WTC11 (cell line): Measurements from ENCODE around the gene RGS7. TPM values are rescaled to one million over a fixed set of nuclear protein-coding genes. Genes with fewer than 3 reads are reported as not detected.
"Not testable (repeated sequence)": the region's sequence is repeated elsewhere in the genome, so short reads cannot be mapped to it uniquely, and the experiment has no call there.

Experiments
- ATAC-seq: fragments of 200-7000 bp; cut with Tn5 transposase; 2 replicates; pipeline ENCODE4 v1.10.0; 2021; ENCODE audit warnings: mild to moderate bottlenecking, moderate library complexity
- CTCF ChIA-PET: fragments of 300-600 bp; sonication (Branson Sonifier 250); formaldehyde crosslinking; loops from one replicate; lab custom pipeline; 2021; ENCODE audit warnings: antibody characterized with exemption; lab: Charles Lee
- POLR2A ChIA-PET: fragments of 350-600 bp; sonication (Branson Sonifier 250); formaldehyde crosslinking; loops from one replicate; lab custom pipeline; 2021; ENCODE audit warnings: antibody characterized with exemption; lab: Charles Lee
- DNase-seq: peaks from one replicate; pipeline ENCODE4 v3.0.0; 2021; ENCODE audit warnings: low spot score
- H3K27ac Mint-ChIP-seq: 2 replicates; pipeline ENCODE4 v1.8.0; 2021; ENCODE audit warnings: mixed read lengths
- H3K27me3 Mint-ChIP-seq: 2 replicates; pipeline ENCODE4 v1.8.0; 2021; ENCODE audit warnings: low read depth, mild to moderate bottlenecking, moderate library complexity, mixed read lengths
- H3K36me3 Mint-ChIP-seq: 2 replicates; pipeline ENCODE4 v1.8.0; 2021; ENCODE audit warnings: mixed read lengths
- H3K4me1 Mint-ChIP-seq: 2 replicates; pipeline ENCODE4 v1.8.0; 2022; ENCODE audit warnings: mixed read lengths
- H3K4me3 Mint-ChIP-seq: 2 replicates; pipeline ENCODE4 v1.8.0; 2021; ENCODE audit warnings: mild to moderate bottlenecking, moderate library complexity, mixed read lengths
- H3K9me3 Mint-ChIP-seq: 2 replicates; pipeline ENCODE4 v1.8.0; 2021; ENCODE audit warnings: mixed read lengths
- E2F1 ChIP-seq: sonication (generic); formaldehyde crosslinking; IDR thresholded peaks from 2 replicates; pipeline ENCODE4 v1.8.0; 2022; ENCODE audit warnings: mild to moderate bottlenecking, missing genetic modification reagents
- FOXP4 ChIP-seq: sonication (generic); formaldehyde crosslinking; IDR thresholded peaks from 2 replicates; pipeline ENCODE4 v1.8.0; 2022; ENCODE audit warnings: mild to moderate bottlenecking, missing genetic modification reagents
- HMGXB4 ChIP-seq: sonication (generic); formaldehyde crosslinking; IDR thresholded peaks from 2 replicates; pipeline ENCODE4 v1.8.1; 2023; ENCODE audit warnings: mild to moderate bottlenecking, moderate library complexity, missing genetic modification reagents
- JAZF1 ChIP-seq: fragments of 250-450 bp; sonication (Bioruptor Pico); IDR thresholded peaks from 2 replicates; pipeline ENCODE4 v1.9.0; 2021; ENCODE audit warnings: moderate library complexity, mild to moderate bottlenecking, inconsistent platforms
- JUN ChIP-seq: sonication (generic); formaldehyde crosslinking; IDR thresholded peaks from 2 replicates; pipeline ENCODE4 v1.8.0; 2023; ENCODE audit warnings: mild to moderate bottlenecking, missing genetic modification reagents
- MLX ChIP-seq: sonication (generic); formaldehyde crosslinking; IDR thresholded peaks from 2 replicates; pipeline ENCODE4 v1.8.1; 2023; ENCODE audit warnings: mild to moderate bottlenecking, missing genetic modification reagents, moderate library complexity
- MYBL2 ChIP-seq: sonication (generic); formaldehyde crosslinking; IDR thresholded peaks from 2 replicates; pipeline ENCODE4 v1.8.1; 2023; ENCODE audit warnings: mild to moderate bottlenecking, moderate library complexity, missing genetic modification reagents
- NFE2L1 ChIP-seq: sonication (generic); formaldehyde crosslinking; IDR thresholded peaks from 2 replicates; pipeline ENCODE4 v1.8.1; 2023; ENCODE audit warnings: missing genetic modification reagents
- OVOL2 ChIP-seq: fragments of 250-450 bp; sonication (Bioruptor Pico); IDR thresholded peaks from 2 replicates; pipeline ENCODE4 v1.9.0; 2021; ENCODE audit warnings: mild to moderate bottlenecking, borderline replicate concordance
- RELA ChIP-seq: sonication (generic); formaldehyde crosslinking; IDR thresholded peaks from 2 replicates; pipeline ENCODE4 v1.8.1; 2022; ENCODE audit warnings: missing genetic modification reagents, mild to moderate bottlenecking, borderline replicate concordance
- RORB ChIP-seq: fragments of 250-450 bp; sonication (Bioruptor Pico); IDR thresholded peaks from 2 replicates; pipeline ENCODE4 v1.9.0; 2021; ENCODE audit warnings: mild to moderate bottlenecking
- SMAD4 ChIP-seq: sonication (generic); formaldehyde crosslinking; IDR thresholded peaks from 2 replicates; pipeline ENCODE4 v1.8.0; 2022; ENCODE audit warnings: mild to moderate bottlenecking, missing genetic modification reagents
- SOX15 ChIP-seq: fragments of 250-450 bp; sonication (Bioruptor Pico); IDR thresholded peaks from 2 replicates; pipeline ENCODE4 v1.9.0; 2021; ENCODE audit warnings: mild to moderate bottlenecking
- TP53 ChIP-seq: sonication (generic); formaldehyde crosslinking; IDR thresholded peaks from 2 replicates; pipeline ENCODE4 v1.8.1; 2023; ENCODE audit warnings: mild to moderate bottlenecking, missing genetic modification reagents
- ZNF121 ChIP-seq: sonication (generic); formaldehyde crosslinking; IDR thresholded peaks from 2 replicates; pipeline ENCODE4 v1.8.0; 2023; ENCODE audit warnings: missing genetic modification reagents
- ZNF138 ChIP-seq: sonication (generic); formaldehyde crosslinking; conservative IDR thresholded peaks from 2 replicates; pipeline ENCODE4 v1.8.1; 2022; ENCODE audit warnings: mild to moderate bottlenecking, moderate library complexity, missing genetic modification reagents
- ZNF281 ChIP-seq: sonication (generic); formaldehyde crosslinking; IDR thresholded peaks from 2 replicates; pipeline ENCODE4 v1.8.0; 2023; ENCODE audit warnings: mild to moderate bottlenecking, missing genetic modification reagents
- ZNF423 ChIP-seq: fragments of 250-450 bp; sonication (Bioruptor Pico); IDR thresholded peaks from 2 replicates; pipeline ENCODE4 v2.1.2; 2022; ENCODE audit warnings: mild to moderate bottlenecking, moderate library complexity
- ZSCAN18 ChIP-seq: fragments of 250-450 bp; sonication (Bioruptor Pico); IDR thresholded peaks from 2 replicates; pipeline ENCODE4 v2.1.2; 2022; ENCODE audit warnings: mild to moderate bottlenecking, moderate library complexity
- total RNA-seq: library from RNA; stranded (reverse); gene quantifications from 3 replicates; pipeline ENCODE4 v1.2.3, GENCODE V29; 2021

The RGS7 gene
- total RNA-seq, 1 experiment from 2014 or later, result 1.2 TPM

- TF ChIP-seq TP53, result no peak
- TF ChIP-seq RELA, result no peak
Observed at GRCh38 chr1:240883490-240883889, 473.5 kb downstream of the RGS7 start (continued).

GRCh38 chr1:240882656-240883308, 474.2 kb downstream of the RGS7 start:
- H3K27me3 Mint-ChIP-seq, H3K36me3 Mint-ChIP-seq, POLR2A ChIA-PET, H3K27ac Mint-ChIP-seq, ATAC-seq, H3K4me1 Mint-ChIP-seq, DNase-seq, CTCF ChIA-PET, H3K4me3 Mint-ChIP-seq: not testable (repeated sequence)
- H3K9me3 Mint-ChIP-seq, result peaks cover 10% of the 10 kb centered on the region

GRCh38 chr1:240878631-240879030, 478.4 kb downstream of the RGS7 start:
- POLR2A ChIA-PET, result no interaction called here
- H3K27me3 Mint-ChIP-seq, result no peaks in the 10 kb centered on the region
- CTCF ChIA-PET, result interaction anchor here (1.7 kb wide), 1 partner anchor 9 kb away, joined by 5 read pairs; no protein-coding TSS in a partner anchor
- H3K4me3 Mint-ChIP-seq, result no peak overlapping the region
- H3K9me3 Mint-ChIP-seq, result peaks cover 15% of the 10 kb centered on the region
- ATAC-seq (no peak), DNase-seq (no peak)
- H3K36me3 Mint-ChIP-seq, result no peaks in the 10 kb centered on the region
- TF ChIP-seq ZNF138 (CRISPR knock-in tag), result no peak
- no peak for TF ChIP-seq ZNF423
- no peak for TF ChIP-seq ZNF281
- no peak for TF ChIP-seq MYBL2 (CRISPR knock-in tag)
- TF ChIP-seq NFE2L1, result no peak
- TF ChIP-seq JAZF1 (CRISPR knock-in tag), result no peak
- TF ChIP-seq RORB (CRISPR knock-in tag), result no peak
- TF ChIP-seq TP53, result no peak
- no peak for TF ChIP-seq OVOL2
- TF ChIP-seq JUN (CRISPR knock-in tag), result no peak
- no peak overlapping the region for H3K27ac Mint-ChIP-seq
- H3K4me1 Mint-ChIP-seq, result no peaks in the 10 kb centered on the region

GRCh38 chr1:240877605-240878004, 479.4 kb downstream of the RGS7 start:
- H3K4me1 Mint-ChIP-seq, result no peaks in the 10 kb centered on the region
- no peak overlapping the region for H3K27ac Mint-ChIP-seq

GRCh38 chr1:240876071-240876470, 480.9 kb downstream of the RGS7 start:
- DNase-seq (no peak), ATAC-seq (no peak)
- no peaks in the 10 kb centered on the region for H3K4me1 Mint-ChIP-seq
- no peaks in the 10 kb centered on the region for H3K36me3 Mint-ChIP-seq
- no peak overlapping the region for H3K27ac Mint-ChIP-seq
- H3K27me3 Mint-ChIP-seq, result no peaks in the 10 kb centered on the region
- ChIA-PET CTCF (interaction anchor here (1.3 kb wide), 1 partner anchor 12 kb away, joined by 5 read pairs; no protein-coding TSS in a partner anchor), POLR2A (no interaction called here)
- 0 out of 2 replicates have a peak, but pooled peaks cover 5% of the 10 kb centered on the region for H3K9me3 Mint-ChIP-seq
- no peak overlapping the region for H3K4me3 Mint-ChIP-seq
- TF ChIP-seq E2F1 (CRISPR knock-in tag) (no peak), ZSCAN18 (CRISPR knock-in tag) (no peak), SOX15 (no peak), HMGXB4 (no peak), SMAD4 (no peak), JUN (CRISPR knock-in tag) (no peak), MLX (no peak), FOXP4 (no peak)

More at GRCh38 chr1:240877605-240878004, 479.4 kb downstream of the RGS7 start:
- ATAC-seq, result no peak
- Mint-ChIP-seq H3K27me3 (no peaks in the 10 kb centered on the region), H3K4me3 (no peak overlapping the region)
- CTCF ChIA-PET, result interaction anchor here (1.3 kb wide), 1 partner anchor 10 kb away, joined by 5 read pairs; no protein-coding TSS in a partner anchor
- TF ChIP-seq ZNF121 (CRISPR knock-in tag) (no peak), JUN (CRISPR knock-in tag) (no peak)
- TF ChIP-seq, all 79 proteins: peak for 0
- Mint-ChIP-seq H3K36me3 (no peaks in the 10 kb centered on the region), H3K9me3 (peaks cover 9% of the 10 kb centered on the region)
- DNase-seq, result no peak
- POLR2A ChIA-PET, result no interaction called here
